GM19372 (cell line): Measurements from ENCODE around the gene HOXA6.

Experiments
- ATAC-seq: cut with Tn5 transposase; IDR thresholded peaks from one replicate; pipeline ENCODE4 v1.9.1; 2021; ENCODE audit warnings: mild to moderate bottlenecking, low read depth, moderate library complexity; ENCODE audit not compliant: unreplicated experiment

HOXA6 gene

DNA sequence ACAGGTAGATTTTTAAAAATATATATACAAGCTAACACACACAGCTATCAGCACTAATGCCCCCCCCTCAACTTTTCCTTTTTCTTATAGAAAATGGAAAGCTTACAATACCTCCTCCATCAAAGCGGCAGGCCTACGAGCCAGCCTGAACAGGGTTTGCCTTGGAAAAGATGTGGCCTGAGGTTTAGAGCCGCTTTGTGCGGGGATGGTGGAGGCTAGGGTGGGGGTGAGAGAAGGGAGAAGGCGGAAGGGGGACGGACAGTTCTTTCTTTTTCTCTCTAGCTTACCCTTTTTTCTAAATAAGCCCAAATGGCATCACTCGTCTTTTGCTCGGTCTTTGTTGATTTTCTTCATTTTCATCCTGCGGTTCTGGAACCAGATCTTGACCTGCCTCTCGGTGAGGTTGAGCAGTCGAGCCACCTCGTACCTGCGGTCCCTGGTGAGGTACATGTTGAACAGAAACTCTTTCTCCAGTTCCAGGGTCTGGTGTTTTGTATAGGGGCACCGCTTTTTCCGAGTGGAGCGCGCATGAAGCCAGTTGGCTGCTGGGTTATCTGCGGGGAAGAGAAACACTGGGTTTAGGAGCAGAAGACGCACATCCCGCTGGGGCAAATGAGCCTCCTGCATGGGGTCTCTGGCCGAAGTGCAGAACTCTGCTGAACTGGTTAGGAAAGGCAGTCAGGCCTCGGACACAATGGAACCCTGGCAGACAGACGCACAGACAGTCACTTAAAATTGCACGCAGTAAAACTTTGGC lies 15.9 kb upstream of the HOXA6 start:
- no peak for ATAC-seq

DNA sequence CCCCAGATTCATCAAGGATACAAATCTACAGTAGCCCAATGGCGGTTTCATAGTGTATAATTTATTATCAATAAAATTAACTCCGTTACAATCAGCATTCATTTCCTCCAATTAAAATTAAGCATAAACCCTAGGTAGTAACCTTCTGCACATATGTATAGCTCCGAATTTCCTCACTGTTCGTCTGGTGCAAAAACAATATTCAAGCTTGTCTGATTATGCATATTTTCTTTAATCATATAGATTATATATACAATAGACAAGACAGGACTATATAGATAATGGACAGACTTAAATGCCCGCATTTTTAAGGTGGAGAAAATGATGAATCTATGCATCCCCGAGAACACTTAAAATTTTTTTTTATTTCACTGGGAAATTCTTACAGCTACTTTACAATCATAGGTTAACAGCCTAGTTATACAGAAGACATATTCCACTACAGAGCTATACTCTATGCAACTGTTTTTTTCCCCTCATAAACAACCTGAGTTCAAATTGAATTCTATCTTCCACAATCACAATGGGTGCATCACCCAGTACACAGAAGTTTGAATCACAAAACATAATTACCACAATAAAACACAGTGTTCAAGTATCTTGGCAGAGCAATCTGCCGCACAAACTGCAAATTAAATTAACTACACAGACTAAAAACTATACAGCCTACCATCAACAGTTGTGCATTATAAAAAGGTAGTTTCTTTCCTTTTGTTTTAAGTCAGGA lies 15.2 kb upstream of the HOXA6 start:
- ATAC-seq: no peak

DNA sequence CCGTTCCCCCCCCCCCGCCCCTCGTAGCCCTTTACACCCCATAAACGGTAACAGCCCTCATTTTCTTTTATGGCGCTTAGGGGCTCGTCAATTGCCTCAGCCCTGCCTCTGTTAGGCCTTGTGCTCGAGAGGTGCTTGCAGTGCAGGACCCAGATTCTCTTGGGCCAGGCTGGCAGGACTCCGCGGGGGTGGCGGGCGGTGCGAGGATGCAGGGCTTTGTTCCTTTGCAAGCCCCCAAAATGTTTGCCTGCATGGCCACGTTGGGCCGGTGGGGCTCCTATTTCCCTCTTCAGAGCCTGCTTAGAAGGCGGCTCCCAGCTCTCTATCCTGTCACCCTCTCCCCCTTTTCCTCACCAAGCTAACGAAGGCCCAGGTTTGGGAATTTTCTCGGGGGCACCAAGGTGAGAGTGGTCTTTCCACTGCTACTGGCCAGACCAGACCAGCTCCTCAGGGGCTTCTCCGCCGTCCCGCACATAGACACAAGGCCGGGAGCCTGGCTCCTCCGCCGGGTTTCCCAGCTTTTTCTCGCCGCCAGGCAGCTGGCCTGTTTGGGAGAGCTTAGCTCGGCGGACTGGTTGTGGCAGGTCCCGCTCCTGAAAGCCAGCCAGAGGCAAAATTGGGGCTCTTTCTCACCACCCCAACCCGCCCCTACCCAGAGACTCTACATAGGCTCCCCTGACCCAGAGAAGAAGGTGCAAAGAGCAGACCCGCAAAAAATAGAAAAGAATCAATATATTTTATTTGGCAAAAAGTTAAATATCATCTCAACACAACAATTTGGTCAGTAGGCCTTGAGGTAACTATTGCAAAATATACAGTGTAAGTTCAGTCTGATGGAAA lies 14.4 kb upstream of the HOXA6 start:
- no peak for ATAC-seq

DNA sequence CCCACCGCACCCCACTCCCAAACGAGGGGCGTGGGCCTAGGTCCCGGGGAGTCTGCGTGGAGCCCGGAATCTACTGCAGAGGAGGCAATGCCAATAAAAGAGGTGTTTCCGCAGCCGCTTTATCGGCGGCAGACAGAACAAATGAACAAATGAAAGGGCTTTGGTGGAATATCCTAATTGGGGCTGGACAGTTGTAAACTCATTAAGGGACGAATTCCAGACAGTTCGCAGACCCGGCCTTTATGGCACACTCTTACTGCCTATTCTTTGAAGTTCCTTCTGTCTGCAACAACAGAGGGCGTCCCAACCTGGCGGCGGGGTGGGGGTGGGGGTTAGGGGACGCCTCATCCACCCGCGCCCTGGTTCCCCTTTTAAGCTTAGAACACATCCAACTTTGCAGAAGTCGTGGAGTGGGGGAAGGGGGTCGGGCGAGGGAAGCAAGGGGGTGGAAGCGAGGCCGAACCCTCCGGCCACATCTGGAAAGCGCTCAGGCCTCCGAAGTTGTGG lies 13.7 kb upstream of the HOXA6 start:
- no peak for ATAC-seq

DNA sequence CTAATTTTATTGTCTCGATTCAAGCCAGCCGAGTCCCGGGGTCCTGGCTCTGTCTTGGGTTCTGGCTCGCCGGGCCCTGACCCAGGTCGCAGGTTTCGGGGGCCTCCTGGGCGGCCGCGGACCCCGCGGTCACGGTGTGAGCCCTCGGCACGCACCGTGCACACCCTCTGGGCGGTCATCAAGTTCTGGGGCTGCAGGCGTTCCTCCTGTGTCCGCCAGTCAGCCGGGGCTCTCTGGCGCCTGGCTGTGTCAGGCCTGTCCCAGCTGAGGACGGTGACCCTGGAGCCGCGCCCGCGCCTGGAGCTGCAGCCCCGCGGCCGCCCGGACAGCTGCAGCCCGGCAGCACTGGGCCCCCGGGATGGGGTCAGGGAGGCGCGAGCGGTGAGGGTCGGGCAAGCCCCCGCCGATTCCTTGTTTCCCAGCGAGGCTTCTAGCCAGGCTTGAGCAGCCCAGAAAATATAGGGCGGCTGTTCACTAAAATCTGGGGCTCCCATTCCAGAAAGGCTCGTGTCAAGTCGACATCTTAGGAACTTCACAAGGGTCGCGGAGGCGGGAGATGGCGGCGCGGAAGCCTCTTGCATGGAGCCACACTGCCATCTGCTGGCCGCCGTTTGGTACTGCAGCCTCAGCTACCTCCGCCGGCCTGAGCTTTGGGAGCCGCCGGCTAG lies 13.1 kb upstream of the HOXA6 start:
- peak; percentile 54 for ATAC-seq

DNA sequence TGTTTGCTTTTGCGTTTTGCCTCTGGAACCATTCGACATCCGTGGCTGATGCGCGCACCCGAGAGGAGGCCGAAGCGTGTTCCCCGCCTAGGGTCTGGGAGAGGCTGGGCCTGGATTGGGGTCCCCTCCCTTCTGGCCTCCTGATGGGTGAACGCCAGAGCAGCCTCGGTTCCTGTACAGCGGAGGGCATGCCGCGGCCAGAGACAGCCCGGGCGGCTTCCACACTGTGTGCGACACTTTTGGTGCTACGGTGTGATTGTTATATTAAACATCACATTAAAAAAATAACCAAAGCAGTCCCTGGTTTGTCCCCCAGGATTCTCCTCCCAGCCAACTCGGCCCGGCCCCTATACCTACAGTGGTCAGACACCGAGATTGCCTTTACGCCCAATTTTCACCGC lies 12.6 kb upstream of the HOXA6 start:
- peak; percentile 19 for ATAC-seq

DNA sequence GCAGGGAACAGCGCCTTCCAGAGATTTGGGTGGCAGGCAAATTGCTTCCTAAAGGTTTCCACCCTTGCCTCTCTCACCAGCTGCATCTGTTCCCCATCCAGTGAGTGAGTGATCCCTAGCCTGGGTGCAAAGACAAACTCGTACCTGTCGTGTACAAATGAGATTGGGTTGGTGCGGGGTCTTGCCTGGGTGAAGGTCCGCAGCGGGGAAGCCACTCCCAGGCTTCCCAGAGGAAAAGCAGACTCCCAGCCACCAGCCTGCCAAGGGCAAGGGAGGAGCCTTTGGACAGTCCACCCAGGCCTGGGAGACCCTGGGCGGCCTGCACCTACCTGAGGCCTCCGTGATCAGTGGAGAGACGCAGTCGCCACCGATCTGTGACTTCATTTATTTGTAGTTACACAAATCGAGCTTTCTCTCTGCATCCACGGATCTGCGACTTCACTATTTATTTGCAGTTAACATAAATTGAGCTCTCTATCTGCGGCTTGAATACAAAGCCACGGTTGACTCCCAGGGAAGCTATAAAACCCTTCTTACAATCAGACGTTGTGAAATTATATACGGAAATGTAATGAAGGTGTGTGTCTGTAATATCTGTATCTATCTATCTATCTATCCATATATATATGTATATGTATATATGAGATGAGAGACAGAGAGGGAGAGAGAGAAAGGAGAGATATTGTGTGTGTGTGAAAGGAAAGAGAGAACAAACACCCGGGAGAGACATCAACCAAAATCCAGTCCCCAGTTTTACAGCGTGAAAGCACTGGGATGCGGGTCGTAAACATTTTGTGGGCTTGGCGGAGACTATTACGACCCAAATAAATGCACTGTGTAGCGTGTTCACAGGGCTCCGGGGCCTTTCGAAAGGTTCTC lies 11.9 kb upstream of the HOXA6 start:
- ATAC-seq: no peak

DNA sequence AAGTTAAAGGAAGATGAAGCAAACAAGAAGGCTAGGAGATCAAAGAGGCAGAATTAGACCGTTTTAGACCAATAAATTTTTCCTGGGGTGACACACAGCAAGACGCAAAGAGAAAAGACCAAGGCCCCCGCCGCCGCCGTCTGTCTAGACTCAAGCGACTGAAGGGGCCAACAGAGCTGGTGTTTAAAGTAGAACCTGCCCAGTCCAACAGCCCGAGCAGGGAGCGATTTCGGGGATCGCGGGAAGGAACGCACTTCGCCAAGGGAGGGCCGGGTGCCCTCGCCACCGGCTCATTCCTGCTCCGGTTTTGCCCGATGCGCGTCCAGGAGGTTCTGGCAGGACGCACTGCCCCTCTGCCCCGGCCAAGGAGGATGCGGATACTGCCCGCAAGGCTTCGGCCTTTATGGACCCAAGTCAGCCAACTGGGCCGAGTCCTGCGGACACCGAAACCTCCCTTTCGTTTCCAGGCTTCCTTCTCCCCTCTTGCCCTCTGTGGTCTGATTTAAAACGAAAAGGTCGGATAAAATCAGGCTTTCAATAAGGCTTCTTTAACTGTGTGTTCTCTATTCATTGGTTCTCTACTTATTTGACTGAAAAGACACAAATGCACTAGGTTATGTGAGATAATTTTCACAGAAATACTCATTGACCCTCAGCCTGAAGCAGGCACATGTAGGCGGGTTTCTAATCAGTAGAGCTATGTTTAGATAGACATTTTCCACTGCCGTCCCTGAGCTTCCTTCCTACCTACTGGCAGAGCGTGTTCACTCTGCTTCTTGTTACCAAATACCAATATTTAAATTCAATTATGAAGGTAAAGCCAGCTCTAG lies 11.1 kb upstream of the HOXA6 start:
- no peak for ATAC-seq

DNA sequence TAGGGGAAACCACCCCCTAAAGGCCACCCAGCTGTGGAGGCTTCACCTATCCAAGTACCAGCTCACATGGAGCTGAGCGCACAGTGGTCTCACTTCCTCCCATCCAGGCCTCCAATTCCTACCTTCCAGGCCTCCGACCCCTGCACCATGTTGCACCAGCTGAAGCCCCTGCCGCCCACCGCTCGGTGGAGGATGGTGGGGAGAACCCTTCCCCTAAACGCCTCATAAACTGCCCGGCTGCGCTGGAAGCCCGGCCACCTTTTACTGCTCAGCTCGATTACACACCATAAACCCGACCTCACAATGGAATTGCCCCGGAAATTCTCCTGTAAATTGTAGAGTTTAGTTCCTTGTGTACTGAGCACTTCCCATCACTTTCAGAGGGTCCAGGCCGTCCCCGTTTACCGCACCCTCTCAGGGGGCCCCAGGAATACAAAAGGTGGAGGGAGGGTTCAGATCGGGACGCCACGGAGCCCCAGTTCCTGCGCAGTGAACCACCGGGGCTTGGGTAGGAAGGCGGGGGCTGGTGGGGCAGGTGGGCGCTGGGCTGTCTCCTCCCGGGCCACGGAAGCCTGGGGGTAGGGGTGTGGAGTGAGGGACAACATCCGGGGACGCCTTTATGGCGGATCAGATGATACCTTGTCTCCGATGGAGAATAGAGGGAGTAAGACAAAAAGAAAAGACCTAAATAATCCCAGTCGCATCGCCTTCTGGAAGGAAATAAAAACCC lies 10.3 kb upstream of the HOXA6 start:
- no peak for ATAC-seq

DNA sequence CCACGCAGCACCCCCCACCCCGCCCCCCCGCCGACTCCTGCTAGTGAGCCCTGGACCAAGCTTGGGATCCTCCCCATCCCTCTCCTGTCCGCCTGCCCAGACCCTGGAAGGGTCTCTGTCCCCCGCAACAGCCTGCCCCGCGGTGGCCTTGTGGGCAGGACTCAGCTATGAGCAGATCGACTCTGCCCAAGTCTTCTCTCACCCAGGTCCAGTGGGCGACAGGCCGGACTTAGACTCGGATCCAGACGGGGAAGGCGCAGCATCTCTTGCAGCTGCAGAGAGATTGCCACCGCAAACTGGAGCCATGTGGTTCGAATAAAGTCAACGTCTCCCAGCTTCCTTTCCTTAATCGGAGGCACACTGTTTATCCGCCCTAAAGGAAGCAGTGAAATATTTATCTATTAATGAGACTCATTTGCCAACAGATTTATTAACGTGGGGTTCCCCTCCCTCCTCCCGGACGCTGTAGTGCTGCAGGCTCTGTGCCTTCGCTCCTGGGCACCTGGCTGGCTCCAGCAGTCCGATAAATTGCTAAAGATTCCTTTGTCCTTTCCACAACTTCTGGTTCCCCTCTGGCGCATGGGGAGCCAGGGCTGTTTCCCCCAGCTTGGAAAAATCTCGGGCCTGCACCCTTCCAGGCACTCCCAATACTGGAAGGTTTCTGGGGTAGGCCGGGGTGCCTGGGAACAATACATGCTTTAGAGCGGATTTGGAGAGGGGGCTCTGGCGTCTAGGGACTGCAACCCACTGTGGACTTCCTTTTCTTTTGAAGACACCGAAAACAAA lies 9.5 kb upstream of the HOXA6 start:
- ATAC-seq: no peak

DNA sequence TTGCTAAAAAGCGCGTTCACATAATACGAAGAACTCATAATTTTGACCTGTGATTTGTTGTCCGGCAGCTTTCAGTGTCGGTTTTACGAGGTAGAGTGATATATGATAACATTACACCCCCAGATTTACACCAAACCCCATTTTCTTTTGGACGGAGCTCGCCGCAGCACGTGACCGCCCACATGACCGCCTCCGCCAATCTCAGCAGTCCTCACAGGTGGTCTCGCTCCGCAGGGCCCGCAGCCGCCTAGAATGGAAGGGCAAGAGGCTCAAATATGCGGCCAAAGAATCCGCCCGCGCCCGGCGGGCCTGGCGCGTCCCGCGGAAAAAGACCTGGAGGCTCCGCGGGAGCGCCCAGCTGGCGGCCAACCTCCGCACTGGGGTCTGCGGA lies 8.9 kb upstream of the HOXA6 start, which contains the start of gene HOXA7:
TSS of gene HOXA7 (minus strand) at position 168 of the 391 bp plus-strand sequence. CDS start at position 38, 130 bp downstream.
- ATAC-seq: no peak

DNA sequence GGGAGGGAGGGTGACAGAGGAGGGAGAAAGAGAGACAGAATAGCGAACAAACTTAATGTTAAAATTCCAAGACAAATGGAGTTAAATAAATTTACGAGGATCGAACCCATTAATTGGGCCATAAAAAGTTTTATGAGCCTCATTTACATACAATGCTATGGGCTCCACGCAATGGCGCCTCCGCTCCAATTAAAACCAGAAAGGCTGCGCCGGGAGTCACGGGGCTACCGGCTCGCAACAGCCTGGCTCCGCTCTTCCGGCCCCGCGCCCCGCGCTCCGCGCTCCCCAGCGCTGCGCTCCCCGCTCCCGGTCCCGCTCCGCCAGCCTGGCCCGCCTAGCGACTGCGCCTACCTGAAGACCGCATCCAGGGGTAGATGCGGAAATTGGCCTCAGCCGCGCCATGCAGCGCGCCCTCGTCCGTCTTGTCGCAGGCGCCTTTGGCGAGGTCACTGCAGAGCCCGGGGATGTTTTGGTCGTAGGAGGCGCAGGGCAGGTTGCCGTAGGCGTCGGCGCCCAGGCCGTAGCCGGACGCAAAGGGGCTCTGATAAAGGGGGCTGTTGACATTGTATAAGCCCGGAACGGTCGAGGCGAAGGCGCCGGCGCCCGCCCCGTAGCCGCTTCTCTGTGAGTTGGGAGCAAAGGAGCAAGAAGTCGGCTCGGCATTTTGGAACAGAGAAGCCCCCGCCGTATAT lies 8.4 kb upstream of the HOXA6 start:
- no peak for ATAC-seq

DNA sequence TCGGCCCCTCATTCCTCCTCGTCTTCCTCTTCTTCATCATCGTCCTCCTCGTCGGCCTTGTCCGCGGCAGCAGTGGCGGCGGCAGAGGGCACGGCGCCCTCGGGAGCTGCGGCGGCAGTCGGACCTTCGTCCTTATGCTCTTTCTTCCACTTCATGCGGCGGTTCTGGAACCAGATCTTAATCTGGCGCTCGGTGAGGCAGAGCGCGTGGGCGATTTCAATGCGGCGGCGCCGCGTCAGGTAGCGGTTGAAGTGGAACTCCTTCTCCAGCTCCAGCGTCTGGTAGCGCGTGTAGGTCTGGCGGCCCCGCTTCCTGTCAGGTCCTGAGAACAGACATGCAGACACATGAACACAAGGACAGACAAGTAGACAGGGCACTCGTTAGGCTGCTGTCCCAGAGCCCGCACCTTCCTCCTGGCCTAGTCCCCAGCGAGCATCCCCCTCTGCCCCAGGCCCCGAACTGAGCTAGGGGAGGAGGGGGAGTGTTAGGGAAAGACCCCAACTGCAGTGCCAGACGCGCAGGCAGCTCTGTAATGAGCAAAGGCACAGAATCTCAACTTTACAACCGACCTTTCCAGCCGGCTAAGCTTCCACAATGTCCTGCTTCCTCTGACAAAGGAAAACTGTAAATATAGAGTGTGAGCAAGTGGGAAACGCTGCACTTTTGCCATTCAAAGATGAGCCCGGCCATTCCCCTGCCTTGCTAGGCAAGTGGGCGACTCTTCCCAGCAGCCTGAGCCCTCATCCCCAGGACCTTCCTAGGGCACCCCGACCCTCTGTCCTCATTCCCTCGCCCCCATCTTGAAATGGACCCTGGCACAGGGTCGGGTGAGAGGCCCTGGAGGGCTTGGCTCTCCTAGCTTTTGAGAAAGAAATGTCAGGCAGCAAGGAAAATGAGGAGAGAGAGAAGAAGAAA lies 7.6 kb upstream of the HOXA6 start:
- no peak for ATAC-seq

DNA sequence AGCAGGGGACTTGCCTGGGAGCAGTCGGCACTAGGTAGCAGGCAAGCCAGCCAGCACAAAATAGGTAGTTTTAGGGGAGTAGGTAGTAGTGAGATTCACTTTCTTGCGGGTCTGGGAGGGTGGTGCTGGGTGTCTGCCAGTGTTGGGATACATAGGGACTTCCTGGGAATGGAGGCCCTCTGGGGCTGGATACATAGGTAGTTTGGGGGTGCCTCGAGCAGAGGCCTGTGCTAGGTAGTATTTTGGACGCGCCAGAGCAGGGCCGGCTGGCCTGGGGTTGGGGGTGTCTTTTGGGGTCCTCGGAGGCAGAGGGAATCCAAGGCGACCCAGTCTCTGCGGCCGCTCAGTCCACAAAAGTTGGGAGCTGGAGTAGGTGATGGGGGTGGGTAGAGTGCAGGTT lies 6.8 kb upstream of the HOXA6 start:
- no peak for ATAC-seq

DNA sequence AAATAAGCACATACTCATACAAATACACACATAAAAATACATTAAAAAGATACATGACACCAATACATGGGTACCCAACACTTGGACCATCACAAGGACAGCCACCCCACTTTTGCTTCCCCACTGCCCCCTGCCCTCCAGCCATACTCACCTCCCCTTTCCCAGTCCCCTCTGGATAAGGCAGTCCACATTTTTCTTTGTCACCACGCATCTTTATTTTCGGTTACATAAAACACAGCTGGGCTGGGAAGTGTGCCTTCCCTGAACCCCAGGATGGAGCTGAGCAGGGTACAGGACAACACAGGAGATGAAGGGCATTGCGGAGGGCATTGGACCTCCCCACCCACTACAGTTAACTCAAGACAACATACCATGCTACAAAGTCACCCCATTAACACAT lies 6.0 kb upstream of the HOXA6 start:
- ATAC-seq: no peak
